ENCODE data around the gene RRAS.
"Not testable (repeated sequence)": the region's sequence is repeated elsewhere in the genome, so short reads cannot be mapped to it uniquely, and the experiment has no call there.

Gene RRAS

DNA sequence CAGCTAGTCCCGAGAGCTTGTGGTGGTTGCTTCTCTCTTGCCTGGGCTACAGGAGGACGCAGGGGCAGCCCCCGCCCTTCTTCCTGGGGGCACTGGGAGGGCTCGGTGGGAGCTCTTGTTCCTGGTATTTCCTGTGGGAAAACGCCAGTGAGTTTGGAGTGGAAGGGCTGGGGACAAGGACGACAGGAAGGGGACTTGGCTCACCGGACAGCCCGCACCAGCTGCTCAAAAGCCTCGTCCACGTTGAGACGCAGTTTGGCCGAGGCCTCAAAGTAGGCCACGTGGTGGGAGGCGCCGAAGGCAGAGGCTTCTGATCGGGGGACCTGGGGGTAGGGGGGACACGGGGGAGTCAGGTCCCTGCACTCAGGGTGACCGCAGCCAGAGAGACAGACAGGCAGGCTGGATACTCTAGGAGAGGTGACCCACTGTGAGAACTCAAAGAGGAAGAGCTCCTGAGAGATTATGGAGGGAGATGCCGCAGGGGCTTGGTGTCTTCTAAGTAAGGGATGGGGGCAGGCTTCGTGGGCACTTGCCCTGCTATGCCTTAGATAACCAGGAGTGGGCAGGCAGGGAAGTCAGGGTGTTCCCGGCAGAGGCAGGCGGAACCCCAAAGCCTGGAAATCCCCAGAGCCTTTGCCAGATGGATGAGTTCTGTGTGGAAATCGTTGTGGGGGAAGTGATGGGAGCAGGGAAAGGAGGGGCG is 4.3 kb downstream of the RRAS start:
- Histone ChIP-seq H3K27ac (no peak overlapping the region), H3K9me3 (no peaks in the 10 kb centered on the region)

DNA sequence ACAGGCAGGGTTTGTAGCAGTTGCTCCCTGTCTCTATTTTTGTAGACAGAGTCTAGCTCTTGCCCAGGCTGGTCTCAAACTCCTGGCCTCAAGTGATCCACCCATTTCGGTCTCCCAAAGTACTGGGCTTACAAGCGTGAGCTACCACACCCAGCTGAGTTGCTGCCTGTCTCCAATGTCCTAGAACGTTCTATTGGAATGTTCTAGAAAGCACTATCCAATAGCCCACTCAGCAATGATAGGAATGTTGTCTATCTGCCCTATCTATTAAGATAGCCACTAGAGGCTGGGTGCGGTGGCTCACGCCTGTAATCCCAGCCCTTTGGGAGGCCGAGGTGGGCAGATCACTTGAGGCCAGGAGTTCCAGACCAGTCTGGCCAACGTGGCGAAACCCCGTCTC is 6.7 kb downstream of the RRAS start:
- not testable (repeated sequence) for H3K9me3 ChIP-seq; H3K27ac ChIP-seq; H3K4me1 ChIP-seq (ENCODE audit: control insufficient read depth in 1 of 2, insufficient read depth in 1 of 2, low read depth in 1 of 2, low read length in 1 of 2); H3K4me3 ChIP-seq (ENCODE audit: low read depth in 1 of 2, low read length in 1 of 2); H3K36me3 ChIP-seq
- peaks cover 28% of the 10 kb centered on the region for H3K27me3 ChIP-seq

More for the DNA sequence above, 4.3 kb downstream of the RRAS start:
- Histone ChIP-seq H3K4me3 (ENCODE audit: low read depth in 1 of 2, low read length in 1 of 2) (no peak overlapping the region), H3K36me3 (no peaks in the 10 kb centered on the region), H3K4me1 (ENCODE audit: control insufficient read depth in 1 of 2, insufficient read depth in 1 of 2, low read depth in 1 of 2, low read length in 1 of 2) (peaks cover 17 to 23% of the 10 kb centered on the region in 2 experiments), H3K27me3 (peaks cover 46% of the 10 kb centered on the region)
- TF ChIP-seq, protein P1, sequence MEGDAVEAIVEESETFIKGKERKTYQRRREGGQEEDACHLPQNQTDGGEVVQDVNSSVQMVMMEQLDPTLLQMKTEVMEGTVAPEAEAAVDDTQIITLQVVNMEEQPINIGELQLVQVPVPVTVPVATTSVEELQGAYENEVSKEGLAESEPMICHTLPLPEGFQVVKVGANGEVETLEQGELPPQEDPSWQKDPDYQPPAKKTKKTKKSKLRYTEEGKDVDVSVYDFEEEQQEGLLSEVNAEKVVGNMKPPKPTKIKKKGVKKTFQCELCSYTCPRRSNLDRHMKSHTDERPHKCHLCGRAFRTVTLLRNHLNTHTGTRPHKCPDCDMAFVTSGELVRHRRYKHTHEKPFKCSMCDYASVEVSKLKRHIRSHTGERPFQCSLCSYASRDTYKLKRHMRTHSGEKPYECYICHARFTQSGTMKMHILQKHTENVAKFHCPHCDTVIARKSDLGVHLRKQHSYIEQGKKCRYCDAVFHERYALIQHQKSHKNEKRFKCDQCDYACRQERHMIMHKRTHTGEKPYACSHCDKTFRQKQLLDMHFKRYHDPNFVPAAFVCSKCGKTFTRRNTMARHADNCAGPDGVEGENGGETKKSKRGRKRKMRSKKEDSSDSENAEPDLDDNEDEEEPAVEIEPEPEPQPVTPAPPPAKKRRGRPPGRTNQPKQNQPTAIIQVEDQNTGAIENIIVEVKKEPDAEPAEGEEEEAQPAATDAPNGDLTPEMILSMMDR (IDR thresholded peaks at IDR 0.05): no peak

DNA sequence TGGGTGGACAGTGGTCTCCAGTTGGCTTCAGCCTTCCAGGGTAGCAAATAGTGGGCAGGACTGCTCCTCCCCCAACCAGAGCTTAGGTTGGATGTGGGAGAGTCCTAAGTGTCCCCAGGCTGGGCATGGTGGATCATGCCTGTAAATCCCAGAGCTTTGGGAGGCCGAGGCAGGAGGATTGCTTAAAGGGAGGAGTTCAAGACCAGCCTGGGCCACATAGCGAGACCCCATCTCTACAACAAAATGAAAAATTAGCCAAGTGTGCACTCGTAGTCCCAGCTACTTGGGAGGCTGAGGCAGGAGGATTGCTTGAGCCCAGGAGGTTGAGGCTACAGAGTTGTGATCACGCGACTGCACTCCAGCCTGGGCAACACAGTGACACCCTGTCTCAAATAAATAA is 7.4 kb downstream of the RRAS start:
- Histone ChIP-seq H3K36me3 (peaks cover 11% of the 10 kb centered on the region), H3K4me3 (ENCODE audit: low read depth in 1 of 2, low read length in 1 of 2) (no peak overlapping the region), H3K27ac (no peak overlapping the region), H3K27me3 (peaks cover 21% of the 10 kb centered on the region), H3K9me3 (no peaks in the 10 kb centered on the region), H3K4me1 (ENCODE audit: control insufficient read depth in 1 of 2, insufficient read depth in 1 of 2, low read depth in 1 of 2, low read length in 1 of 2) (no peaks in the 10 kb centered on the region)
- TF ChIP-seq, protein P1 (IDR thresholded peaks at IDR 0.05): no peak

DNA sequence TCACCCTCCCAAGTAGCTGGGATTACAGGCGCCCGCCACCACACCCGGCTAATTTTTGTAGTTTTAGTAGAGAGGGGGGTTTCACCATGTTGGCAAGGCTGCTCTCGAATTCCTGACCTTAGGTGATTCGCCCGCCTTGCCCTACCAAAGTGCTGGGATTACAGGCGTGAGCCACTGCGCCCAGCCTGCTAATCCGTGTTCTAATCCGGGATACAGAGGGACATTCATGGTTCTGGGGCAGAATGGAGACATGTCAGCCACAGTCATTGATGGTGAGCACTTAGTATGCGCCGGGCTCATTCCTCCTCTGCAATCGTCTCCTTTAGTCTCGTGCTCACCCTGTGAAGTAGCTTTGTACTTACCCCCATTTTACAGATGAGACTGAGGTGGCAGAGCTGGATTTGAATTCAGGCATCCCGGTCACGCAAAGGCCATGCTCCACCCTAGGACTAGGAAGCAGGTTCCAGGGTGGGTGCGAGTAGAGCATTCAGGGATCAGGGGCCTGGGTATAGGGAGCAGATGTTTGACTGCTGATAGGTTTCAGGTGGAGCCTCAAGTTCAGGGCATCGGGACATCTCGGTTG is 8.2 kb downstream of the RRAS start:
- Histone ChIP-seq H3K4me1 (ENCODE audit: control insufficient read depth in 1 of 2, insufficient read depth in 1 of 2, low read depth in 1 of 2, low read length in 1 of 2) (no peaks in the 10 kb centered on the region), H3K27ac (no peak overlapping the region), H3K4me3 (ENCODE audit: low read depth in 1 of 2, low read length in 1 of 2) (no peak overlapping the region), H3K36me3 (peaks cover 20% of the 10 kb centered on the region), H3K27me3 (peaks cover 15% of the 10 kb centered on the region), H3K9me3 (no peaks in the 10 kb centered on the region)
- TF ChIP-seq, protein P1 (IDR thresholded peaks at IDR 0.05): no peak

DNA sequence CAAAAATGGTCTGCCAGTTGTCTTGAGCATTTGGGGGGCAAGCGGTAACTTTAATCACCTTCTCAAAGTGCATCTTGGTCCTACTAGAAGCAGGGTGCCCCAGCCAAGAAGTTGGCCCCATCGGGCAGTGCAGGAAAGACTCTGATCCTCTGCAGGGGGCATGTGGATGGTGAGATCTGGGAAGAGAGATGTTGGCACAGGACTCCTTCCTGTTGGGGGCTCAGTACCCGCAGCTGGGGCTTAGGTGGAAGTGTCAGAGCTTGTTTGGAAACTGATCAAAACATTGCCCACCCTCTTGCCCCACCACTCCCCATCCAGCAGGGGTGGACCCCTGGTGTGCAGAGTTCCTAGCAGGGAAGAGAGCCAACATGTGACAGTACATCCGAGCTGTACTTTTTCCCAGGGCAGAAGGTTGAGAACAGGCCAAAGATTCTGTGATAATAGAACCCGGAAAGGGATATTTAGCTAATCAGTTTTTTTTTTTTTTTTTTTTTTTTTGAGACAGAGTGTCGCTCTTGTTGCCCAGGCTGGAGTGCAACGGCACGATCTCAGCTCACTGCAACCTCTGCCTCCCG is 8.8 kb downstream of the RRAS start:
- Histone ChIP-seq H3K4me1 (ENCODE audit: control insufficient read depth in 1 of 2, insufficient read depth in 1 of 2, low read depth in 1 of 2, low read length in 1 of 2) (no peaks in the 10 kb centered on the region), H3K27me3 (peaks cover 9% of the 10 kb centered on the region), H3K36me3 (peaks cover 26% of the 10 kb centered on the region), H3K9me3 (no peaks in the 10 kb centered on the region), H3K4me3 (ENCODE audit: low read depth in 1 of 2, low read length in 1 of 2) (no peak overlapping the region), H3K27ac (no peak overlapping the region)
- TF ChIP-seq, protein P1 (IDR thresholded peaks at IDR 0.05): no peak

DNA sequence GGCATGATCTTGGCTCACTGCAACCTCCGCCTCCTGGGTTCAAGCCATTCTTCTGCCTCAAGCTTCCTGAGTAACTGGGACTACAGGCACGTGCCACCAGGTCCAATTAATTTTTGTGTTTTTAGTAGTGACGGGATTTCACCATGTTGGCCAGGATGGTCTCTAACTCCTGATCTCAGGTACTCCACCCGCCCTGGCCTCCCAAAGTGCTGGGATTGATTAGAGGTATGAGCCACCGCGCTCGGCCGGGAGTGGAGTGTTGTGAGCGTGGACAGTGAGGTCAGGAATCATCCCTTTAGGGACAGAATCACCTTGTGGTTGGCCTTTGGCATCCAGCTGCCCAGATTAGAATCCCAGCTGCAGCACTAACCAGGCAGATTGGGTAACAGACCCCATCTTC is 10.3 kb downstream of the RRAS start:
- H3K36me3 ChIP-seq: peaks cover 40% of the 10 kb centered on the region
- no peak overlapping the region for H3K4me3 ChIP-seq (ENCODE audit: low read depth in 1 of 2, low read length in 1 of 2)
- H3K9me3 ChIP-seq: no peaks in the 10 kb centered on the region
- H3K27ac ChIP-seq: no peak overlapping the region
- H3K4me1 ChIP-seq (ENCODE audit: control insufficient read depth in 1 of 2, insufficient read depth in 1 of 2, low read depth in 1 of 2, low read length in 1 of 2): no peaks in the 10 kb centered on the region
- no peaks in the 10 kb centered on the region for H3K27me3 ChIP-seq
- TF ChIP-seq, protein P1 (IDR thresholded peaks at IDR 0.05): no peak

Data from neutrophil (primary cell).